ENCODE measurements around the gene HNRNPAB. TPM values are rescaled to one million over a fixed set of nuclear protein-coding genes. Genes with fewer than 3 reads are reported as not detected.

HNRNPAB gene
- total and polyA plus RNA-seq, 9 of the 15 experiments (the other 6 are each of a cell fraction or from before 2014, with no cell fraction given) = 34.6 to 425 (median 236) TPM

- peak; percentile 82 for TF ChIP-seq ZBTB40 (IDR thresholded peaks at IDR 0.05)
- no peak for TF ChIP-seq ZBTB40 (CRISPR knock-in tag; IDR thresholded peaks at IDR 0.05)
- no peak for TF ChIP-seq BDP1 (IDR thresholded peaks at IDR 0.05; ENCODE audit: insufficient read depth, insufficient read length)
- TF ChIP-seq ZNF354B (CRISPR knock-in tag; IDR thresholded peaks at IDR 0.05) = no peak
- no peak for TF ChIP-seq SAP30 (IDR thresholded peaks at IDR 0.05; ENCODE audit: borderline replicate concordance, insufficient read depth, low read depth, low read length, poor library complexity, severe bottlenecking)
- no peak for TF ChIP-seq ATF2 (CRISPR knock-in tag; IDR thresholded peaks at IDR 0.05)
- TF ChIP-seq KDM5B (IDR thresholded peaks at IDR 0.05; ENCODE audit: insufficient replicate concordance, low read depth, low read length) = peak; percentile 1
- TF ChIP-seq TAL1 (IDR thresholded peaks at IDR 0.05) = no peak
- no peak for TF ChIP-seq KAT7 (CRISPR knock-in tag; IDR thresholded peaks at IDR 0.05; ENCODE audit: borderline replicate concordance)
- peak; percentile 76 for TF ChIP-seq ATF4 (CRISPR knock-in tag; IDR thresholded peaks at IDR 0.05)
- no peak for TF ChIP-seq SMAD1 (IDR thresholded peaks at IDR 0.05; ENCODE audit: low read depth, low read length, partially characterized antibody)
- no peak for TF ChIP-seq ZNF395 (CRISPR knock-in tag; IDR thresholded peaks at IDR 0.05)
- no peak for TF ChIP-seq TGIF2 (CRISPR knock-in tag; IDR thresholded peaks at IDR 0.05)
- no peak for TF ChIP-seq MAFK (IDR thresholded peaks at IDR 0.05; ENCODE audit: low read length)
- no peak for TF ChIP-seq ZNF140 (CRISPR knock-in tag; IDR thresholded peaks at IDR 0.05)
Measured at GRCh38 chr5:178230879-178231538, 26.7 kb downstream of the HNRNPAB start (continued).

Measured in K562 (cell line).